Measurements from ENCODE around the gene NEK6. TPM values are rescaled to one million over a fixed set of nuclear protein-coding genes. Genes with fewer than 3 reads are reported as not detected.

The NEK6 gene
- total and polyA plus RNA-seq, 9 of the 15 experiments (the other 6 are each of a cell fraction or from before 2014, with no cell fraction given), result 3.1 to 19.0 (median 8.4) TPM

DNA sequence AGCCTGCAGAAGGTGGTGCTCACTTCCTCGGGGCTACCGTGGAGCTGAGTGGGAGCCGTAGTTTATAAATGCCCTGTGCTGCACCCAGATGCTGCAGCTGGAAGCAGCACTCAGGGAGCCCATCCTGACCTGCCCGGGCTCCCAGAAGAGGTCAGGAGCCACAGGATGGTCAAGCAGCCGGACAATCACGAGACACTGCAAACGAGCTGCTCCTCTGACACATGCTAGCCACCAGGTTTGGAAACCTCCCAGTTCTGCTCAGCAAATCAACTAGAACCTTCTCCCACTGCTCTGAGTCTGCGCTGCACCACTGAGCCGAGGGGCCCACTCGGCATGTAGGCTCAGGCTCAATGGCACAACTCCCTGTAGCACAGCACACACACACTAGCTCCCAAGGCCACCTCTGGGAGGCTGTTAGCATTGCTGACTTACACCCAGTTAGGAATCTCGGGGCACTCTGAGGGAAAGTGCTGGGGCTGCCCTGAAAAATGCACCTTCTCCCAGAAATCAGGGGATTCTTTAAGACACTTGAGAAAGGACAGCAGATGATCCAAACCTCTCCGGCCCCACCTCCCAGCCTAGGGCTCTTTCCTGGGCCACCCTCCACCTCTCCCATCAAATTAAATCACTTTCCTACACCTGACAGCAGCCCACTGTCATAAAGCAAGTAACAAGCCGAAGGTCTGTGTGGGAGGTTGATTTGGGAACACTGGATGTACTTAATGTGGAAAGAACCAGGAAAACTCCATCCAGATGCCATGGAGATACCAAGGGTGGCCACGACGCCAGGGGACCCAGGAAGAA lies 98.4 kb downstream of the NEK6 start:
- Histone ChIP-seq H3K27me3 (ENCODE audit: control insufficient read depth in 2 of 2, insufficient read depth in 2 of 2, low read length in 2 of 2) (no peaks in the 10 kb centered on the region), H3K4me3 (no peak overlapping the region), H4K20me1 (replicated peaks; ENCODE audit: control insufficient read depth, insufficient read depth, low read length) (peaks cover 25% of the 10 kb centered on the region), H3K4me1 (replicated peaks in 1 of 2; ENCODE audit: control insufficient read depth in 2 of 2, insufficient read depth in 2 of 2, low read length in 2 of 2) (peaks cover 0 to 9% of the 10 kb centered on the region in 2 experiments; a peak in 2 of 5 replicates), H3K9ac (ENCODE audit: insufficient read depth in 1 of 2, low read depth in 2 of 2, low read length in 2 of 2) (no peak overlapping the region), H3K27ac (ENCODE audit: extremely low read depth, low read depth, low read length) (no peak overlapping the region), H3K9me1 (ENCODE audit: control insufficient read depth, insufficient read depth, low read length) (no peaks in the 10 kb centered on the region), H2AFZ (ENCODE audit: low read depth, low read length) (no peak overlapping the region), H3K79me2 (ENCODE audit: control insufficient read depth, insufficient read depth, low read length) (peaks cover 42% of the 10 kb centered on the region), H3K4me2 (ENCODE audit: insufficient read depth, low read length) (no peak overlapping the region), H3K9me3 (replicated peaks; ENCODE audit: control insufficient read depth, insufficient read depth, low read depth, low read length) (no peaks in the 10 kb centered on the region), H3K36me3 (ENCODE audit: control insufficient read depth, insufficient read depth, low read length) (peaks cover 75% of the 10 kb centered on the region)
- no peak for FAIRE-seq
- intact Hi-C loops (cut with micrococcal nuclease) (no loop called here), in situ Hi-C loops (cut with MboI) (no loop called here)
- DNase-seq (ENCODE audit: extremely low read depth in 1 of 4, low spot score in 3 of 4), result no peak
- BruUV-seq (replicated peaks), result no TSS peak
- ChIA-PET POLR2A (interaction anchor here (1.5 kb wide), 1 partner anchor 22 kb away, joined by 3 read pairs; no protein-coding TSS in a partner anchor), CTCF (ENCODE audit: low intra/inter-chr PET ratio) (no interaction called here)
- no peak for ATAC-seq
- WGBS (ENCODE audit: insufficient coverage, low coverage, missing lambda C conversion rate), result 87% methylated on average over 15 of the region's 15 CpGs
- no peak for TF ChIP-seq MTA1 (IDR thresholded peaks at IDR 0.05; ENCODE audit: borderline replicate concordance)
- no peak for TF ChIP-seq POLR3A (IDR thresholded peaks at IDR 0.05; ENCODE audit: borderline replicate concordance, extremely low read depth, insufficient read depth, insufficient read length)
- TF ChIP-seq, protein P1, sequence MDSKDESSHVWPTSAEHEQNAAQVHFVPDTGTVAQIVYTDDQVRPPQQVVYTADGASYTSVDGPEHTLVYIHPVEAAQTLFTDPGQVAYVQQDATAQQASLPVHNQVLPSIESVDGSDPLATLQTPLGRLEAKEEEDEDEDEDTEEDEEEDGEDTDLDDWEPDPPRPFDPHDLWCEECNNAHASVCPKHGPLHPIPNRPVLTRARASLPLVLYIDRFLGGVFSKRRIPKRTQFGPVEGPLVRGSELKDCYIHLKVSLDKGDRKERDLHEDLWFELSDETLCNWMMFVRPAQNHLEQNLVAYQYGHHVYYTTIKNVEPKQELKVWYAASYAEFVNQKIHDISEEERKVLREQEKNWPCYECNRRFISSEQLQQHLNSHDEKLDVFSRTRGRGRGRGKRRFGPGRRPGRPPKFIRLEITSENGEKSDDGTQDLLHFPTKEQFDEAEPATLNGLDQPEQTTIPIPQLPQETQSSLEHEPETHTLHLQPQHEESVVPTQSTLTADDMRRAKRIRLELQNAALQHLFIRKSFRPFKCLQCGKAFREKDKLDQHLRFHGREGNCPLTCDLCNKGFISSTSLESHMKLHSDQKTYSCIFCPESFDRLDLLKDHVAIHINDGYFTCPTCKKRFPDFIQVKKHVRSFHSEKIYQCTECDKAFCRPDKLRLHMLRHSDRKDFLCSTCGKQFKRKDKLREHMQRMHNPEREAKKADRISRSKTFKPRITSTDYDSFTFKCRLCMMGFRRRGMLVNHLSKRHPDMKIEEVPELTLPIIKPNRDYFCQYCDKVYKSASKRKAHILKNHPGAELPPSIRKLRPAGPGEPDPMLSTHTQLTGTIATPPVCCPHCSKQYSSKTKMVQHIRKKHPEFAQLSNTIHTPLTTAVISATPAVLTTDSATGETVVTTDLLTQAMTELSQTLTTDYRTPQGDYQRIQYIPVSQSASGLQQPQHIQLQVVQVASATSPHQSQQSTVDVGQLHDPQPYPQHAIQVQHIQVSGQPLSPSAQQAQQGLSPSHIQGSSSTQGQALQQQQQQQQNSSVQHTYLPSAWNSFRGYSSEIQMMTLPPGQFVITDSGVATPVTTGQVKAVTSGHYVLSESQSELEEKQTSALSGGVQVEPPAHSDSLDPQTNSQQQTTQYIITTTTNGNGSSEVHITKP (IDR thresholded peaks at IDR 0.05; ENCODE audit: partially characterized antibody), result no peak
- no peak for TF ChIP-seq TRIM28 (IDR thresholded peaks at IDR 0.05)
- TF ChIP-seq RBM14 (IDR thresholded peaks at IDR 0.05; ENCODE audit: borderline replicate concordance, insufficient read depth, low read depth, low read length), result no peak
- no peak for TF ChIP-seq ZNF57 (CRISPR knock-in tag; IDR thresholded peaks at IDR 0.05)
- TF ChIP-seq FUS (optimal IDR thresholded peaks at IDR 0.05; ENCODE audit: low read depth, low read length), result no peak
- TF ChIP-seq ZNF274 (IDR thresholded peaks at IDR 0.05; ENCODE audit: borderline replicate concordance, low read depth, low read length), result no peak
- no peak for TF ChIP-seq MIER1 (IDR thresholded peaks at IDR 0.05; ENCODE audit: low read depth)
- TF ChIP-seq SIX5 (IDR thresholded peaks at IDR 0.05; ENCODE audit: borderline replicate concordance in 1 of 2, insufficient read depth in 1 of 2, low read depth in 1 of 2, low read length in 2 of 2), result no peak

All from K562 (cell line).